ACHN (cell line): ENCODE data around the gene PHF3.
A peak's percentile ranks its signal among the peaks of the same experiment; 100 is the strongest.
"Not testable (repeated sequence)": the region's sequence is repeated elsewhere in the genome, so short reads cannot be mapped to it uniquely, and the experiment has no call there.

Source experiments
- DNase-seq: peaks from one replicate; pipeline ENCODE4 v3.0.0-alpha.2; 2015
- in situ Hi-C: cut with HindIII; loops from 2 replicates; pipeline ENCODE4 v1.10.0; 2017; ENCODE audit warnings: low sequenced_read_pairs, low pct_ligation_motif_present, low pct_unique_long_range_greater_than_20kb

PHF3 gene

DNA sequence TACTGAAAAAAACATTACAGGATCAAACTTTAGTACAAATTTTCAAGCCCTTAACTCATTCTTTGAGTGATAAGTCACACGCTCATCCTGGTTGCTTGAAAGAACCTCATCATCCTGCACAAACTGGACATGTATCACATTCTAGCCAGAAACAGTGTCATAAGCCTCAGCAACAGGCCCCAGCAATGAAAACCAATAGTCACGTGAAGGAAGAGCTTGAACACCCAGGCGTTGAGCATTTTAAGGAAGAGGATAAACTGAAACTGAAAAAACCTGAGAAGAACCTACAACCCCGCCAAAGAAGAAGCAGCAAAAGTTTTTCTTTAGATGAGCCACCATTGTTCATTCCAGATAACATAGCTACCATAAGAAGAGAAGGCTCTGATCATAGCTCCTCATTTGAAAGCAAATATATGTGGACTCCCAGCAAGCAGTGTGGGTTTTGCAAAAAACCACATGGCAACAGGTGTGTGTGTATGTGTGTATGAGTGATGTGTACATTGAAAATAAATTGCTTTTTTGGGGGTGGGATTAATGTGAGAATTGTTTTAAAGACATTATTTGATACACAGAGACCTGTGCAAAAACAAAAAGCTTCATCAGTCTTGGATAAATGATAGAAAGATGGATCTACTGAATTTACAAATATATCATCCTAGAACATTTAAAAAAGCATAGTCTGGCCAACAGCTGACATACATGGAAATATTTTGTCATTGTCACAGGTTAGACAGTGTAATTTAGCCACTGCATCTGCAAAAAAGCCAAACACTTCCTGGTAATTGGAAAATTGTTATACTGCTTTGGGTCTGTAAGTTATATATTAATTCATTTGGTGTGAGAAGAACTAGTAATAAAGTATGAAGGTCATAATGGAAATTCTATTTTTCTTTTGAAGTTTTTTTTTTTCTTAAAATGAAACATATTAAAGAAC, 50.1 kb downstream of the PHF3 start:
- in situ Hi-C loops, result no loop called here
- DNase-seq, result no peak

- peak; percentile 2 for DNase-seq
- in situ Hi-C loops, result no loop called here
Observed at GRCh38 chr6:63689421-63689820, 53.8 kb downstream of the PHF3 start.

GRCh38 chr6:63690221-63690620, 54.6 kb downstream of the PHF3 start:
- in situ Hi-C loops, result no loop called here
- DNase-seq, result no peak

DNA sequence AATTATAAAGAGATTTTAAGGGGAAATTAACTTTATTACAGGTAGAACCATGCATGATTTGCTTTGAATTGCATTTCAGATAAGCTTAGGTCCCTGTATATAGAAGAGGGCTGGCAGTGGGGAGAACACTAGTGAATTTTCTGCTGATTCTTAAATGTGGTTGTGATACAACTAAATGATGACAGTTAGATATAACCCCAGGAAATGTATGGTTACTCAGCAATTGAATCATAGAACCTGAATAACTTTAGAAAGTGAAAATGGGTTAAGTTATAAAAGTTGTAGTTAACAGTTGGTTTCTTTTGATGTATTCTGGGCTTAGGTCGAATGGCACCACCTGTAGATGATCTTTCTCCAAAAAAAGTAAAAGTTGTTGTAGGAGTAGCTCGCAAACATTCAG, 70.1 kb downstream of the PHF3 start:
- DNase-seq, result no peak
- in situ Hi-C loops, result no loop called here

- in situ Hi-C loops, result no loop called here
- no peak for DNase-seq
Observed at GRCh38 chr6:63706630-63707029, 71.0 kb downstream of the PHF3 start.

DNA sequence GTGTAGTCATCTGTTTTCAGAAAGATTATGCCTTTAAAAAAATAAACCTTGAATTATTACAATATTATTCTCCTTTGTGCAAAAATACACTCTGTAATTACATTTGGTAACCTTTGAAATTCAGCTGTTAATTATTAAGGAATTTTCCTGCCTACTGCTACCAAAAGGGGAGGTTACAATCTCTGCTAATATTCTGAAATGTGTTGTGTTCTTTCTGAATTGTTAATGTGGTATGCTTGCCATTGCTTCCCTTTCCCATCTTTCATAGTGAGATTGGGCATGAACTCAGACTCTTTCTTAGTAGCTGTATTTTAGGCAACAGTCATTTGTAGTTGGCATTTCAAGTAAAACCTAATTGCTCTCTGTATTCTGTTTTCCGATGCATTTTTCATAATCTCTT, 73.0 kb downstream of the PHF3 start:
- DNase-seq, result no peak
- in situ Hi-C loops, result no loop called here

DNA sequence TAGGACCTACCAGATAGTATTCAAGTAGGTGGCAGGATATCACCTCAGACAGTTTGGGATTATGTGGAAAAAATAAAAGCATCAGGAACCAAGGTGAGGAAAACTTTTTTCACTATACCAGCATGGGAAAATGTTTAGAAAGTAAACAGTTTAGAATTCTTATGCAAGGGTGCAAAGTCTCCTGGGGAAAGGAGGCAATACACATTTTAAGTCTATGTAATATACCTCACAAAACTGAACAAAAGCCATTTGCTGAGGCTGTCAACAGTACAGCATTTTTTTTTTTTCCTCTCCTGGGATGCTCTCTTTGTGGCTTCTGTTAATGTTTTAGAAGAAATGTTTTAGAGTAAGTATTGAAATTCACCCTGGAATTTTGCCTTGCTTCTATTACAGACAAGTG, 73.5 kb downstream of the PHF3 start:
- in situ Hi-C loops, result no loop called here
- DNase-seq, result no peak

DNA sequence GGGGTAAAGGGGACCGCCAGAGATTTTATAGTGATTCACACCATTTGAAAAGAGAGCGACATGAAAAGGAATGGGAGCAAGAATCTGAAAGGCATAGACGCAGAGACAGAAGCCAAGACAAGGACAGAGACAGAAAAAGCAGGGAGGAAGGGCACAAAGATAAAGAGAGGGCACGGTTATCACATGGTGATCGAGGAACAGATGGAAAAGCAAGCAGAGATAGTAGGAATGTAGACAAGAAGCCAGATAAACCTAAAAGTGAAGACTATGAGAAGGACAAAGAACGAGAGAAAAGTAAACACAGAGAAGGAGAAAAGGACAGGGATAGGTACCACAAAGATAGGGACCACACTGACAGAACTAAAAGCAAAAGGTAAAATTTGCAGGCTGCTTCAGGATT, 77.7 kb downstream of the PHF3 start:
- no peak for DNase-seq
- in situ Hi-C loops, result no loop called here

- in situ Hi-C loops, result no loop called here
- DNase-seq, result no peak
Observed at GRCh38 chr6:63714091-63714490, 78.5 kb downstream of the PHF3 start.

GRCh38 chr6:63716169-63716568, 80.6 kb downstream of the PHF3 start:
- no peak for DNase-seq
- in situ Hi-C loops, result no loop called here

DNA sequence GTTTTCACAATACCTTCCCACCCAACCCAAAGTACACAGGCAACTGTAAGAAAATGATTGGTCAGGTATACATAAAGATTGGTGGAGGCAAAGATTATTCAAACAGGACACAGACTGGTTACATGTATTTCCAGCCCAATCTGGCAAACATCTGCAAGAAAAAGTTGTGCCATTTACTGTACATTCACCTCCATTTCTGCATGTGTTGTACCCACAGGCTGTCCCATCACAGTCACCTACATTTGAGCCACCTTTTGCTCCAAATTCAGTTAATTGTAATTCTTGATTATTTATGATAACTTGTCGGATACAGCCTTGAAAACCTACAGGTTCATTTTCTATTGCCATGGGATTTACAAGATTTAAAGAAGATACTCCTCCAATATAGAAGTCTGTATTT, 85.6 kb downstream of the PHF3 start:
- DNase-seq, result no peak
- in situ Hi-C loops, result no loop called here

DNA sequence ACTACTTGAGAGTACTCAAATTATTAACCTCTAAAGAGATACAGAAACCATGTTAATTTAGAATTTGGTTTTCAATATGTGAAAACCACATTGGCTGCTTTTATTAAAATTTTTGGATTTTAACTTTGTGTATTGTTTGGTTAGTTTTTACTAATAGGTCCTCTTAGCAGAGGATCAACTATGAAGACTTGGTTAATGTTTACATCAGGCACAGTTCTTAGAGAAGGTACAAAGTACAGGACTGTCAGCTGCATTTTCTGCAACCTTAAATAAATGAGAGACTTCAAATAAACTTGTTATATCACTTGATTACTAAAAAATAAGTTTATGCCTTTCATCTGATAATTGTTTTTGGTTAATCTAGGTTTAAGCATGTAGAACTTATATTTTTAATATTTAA, 89.1 kb downstream of the PHF3 start:
- in situ Hi-C loops, result no loop called here
- peak; percentile 8 for DNase-seq

DNA sequence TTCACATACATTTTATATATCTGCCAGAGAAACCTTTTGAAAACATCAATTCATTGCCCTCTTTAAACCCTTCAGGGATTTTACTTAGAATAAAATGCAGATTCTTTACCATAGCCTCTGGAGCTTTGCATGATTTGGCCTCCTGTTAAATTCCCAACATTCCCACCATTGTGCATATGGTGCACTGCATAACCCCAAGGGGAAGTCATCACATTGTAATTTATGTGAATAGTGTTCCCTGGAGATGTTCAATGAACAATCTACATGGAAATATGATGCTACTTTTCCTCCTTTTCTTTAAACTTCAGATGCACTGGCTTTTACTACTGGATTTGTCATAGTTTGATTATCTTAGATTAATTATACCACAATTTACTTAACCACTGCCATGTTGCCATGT, 94.7 kb downstream of the PHF3 start:
- DNase-seq, result no peak
- in situ Hi-C loops, result no loop called here

GRCh38 chr6:63731930-63732329, 96.3 kb downstream of the PHF3 start:
- in situ Hi-C loops, result no loop called here

DNA sequence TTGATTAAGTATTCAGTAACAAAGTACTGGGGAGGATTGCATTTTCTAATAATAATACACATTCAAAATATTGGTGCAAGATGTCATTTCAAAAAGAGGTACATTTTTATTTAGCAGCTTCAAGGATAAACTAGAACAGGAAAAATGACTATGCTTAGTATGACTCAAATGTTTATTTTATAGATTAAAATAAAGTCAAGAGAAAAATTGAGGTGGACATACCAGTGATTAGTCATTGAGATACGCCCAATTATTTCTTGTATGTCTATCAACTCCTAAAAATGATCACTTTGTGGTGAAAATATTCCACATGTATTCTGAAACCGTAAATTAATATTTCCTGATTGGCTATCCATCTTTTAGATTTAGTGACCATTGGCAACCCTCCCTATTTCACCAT, 96.7 kb downstream of the PHF3 start:
- in situ Hi-C loops, result no loop called here
- no peak for DNase-seq

More at GRCh38 chr6:63731930-63732329, 96.3 kb downstream of the PHF3 start:
- DNase-seq, result no peak

- in situ Hi-C loops, result no loop called here
- DNase-seq, result no peak
Observed at GRCh38 chr6:63734923-63735322, 99.3 kb downstream of the PHF3 start.

GRCh38 chr6:63738190-63738589, 102.6 kb downstream of the PHF3 start:
- in situ Hi-C loops, DNase-seq: not testable (repeated sequence)

DNA sequence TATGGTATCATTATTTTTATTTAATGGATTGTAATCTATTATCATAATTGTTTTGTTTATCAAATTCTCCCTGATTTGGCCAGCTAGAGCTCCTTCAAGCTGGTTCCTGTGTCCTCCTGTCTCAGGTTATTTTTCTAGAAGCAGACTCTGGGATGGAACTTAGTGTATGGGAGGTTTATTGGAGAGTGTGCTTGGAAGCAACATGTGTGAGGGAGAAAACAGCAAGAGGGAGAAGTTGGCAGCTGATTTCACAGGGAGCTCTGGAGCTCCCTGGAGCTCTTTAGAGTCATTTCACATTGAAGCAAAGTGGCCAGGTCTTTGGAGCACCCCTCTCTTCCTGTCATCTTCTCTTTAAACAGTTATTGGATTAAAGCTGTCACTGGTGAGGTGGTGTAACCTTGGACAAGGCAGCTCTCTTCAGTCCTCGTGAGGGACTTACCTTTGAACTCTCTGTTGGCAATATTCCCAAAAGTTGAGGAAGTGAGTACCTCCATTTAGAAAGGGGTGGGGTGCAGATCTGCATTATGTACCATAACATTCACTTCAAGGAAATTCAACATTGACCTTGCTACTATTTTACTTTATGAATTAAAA, 103.6 kb downstream of the PHF3 start:
- no peak for DNase-seq
- in situ Hi-C loops, result no loop called here

GRCh38 chr6:63740709-63741108, 105.1 kb downstream of the PHF3 start:
- in situ Hi-C loops, result no loop called here
- peak; percentile 13 for DNase-seq

DNA sequence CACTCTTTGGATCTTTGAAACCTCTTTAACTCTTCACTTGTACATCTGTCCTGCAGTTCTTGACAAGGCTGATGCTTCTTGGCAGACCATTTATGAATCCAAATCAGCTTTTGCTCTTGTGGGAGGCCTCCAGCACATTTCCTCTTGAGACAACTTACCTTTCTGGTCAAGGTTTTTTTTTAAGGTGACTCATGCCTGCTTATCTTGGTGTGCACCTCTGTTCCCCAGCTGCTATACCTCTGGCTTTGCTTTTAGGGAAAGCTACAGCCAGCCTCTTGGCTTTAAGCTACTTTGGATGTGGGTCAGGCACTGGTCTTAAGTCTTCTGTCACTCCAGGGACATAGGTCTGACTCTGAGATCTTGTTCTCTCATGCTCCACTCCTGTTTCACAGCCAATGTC, 106.5 kb downstream of the PHF3 start:
- no peak for DNase-seq

More for the DNA sequence above, 106.5 kb downstream of the PHF3 start:
- in situ Hi-C loops, result no loop called here
